Stomach (tissue), 4 donors: ENCODE results near the gene SDCCAG8.

Experiments used
- EP300 ChIP-seq: sonication (generic); formaldehyde crosslinking; IDR thresholded peaks from one replicate; pipeline ENCODE4 v1.6.1; 2017; ENCODE audit warnings: antibody characterized with exemption
- POLR2A ChIP-seq, 4 donors: fragments of 450-650 bp; IDR thresholded peaks; one replicate each; pipeline ENCODE4 v1.6.1; 2016; ENCODE audit warnings: antibody characterized with exemption in 4 of 4, control low read depth in 2 of 4, mild to moderate bottlenecking in 1 of 4, moderate library complexity in 1 of 4
- POLR2AphosphoS5 ChIP-seq, 3 donors: sonication (generic); formaldehyde crosslinking; IDR thresholded peaks; one replicate each; pipeline ENCODE4 v1.6.1; 2016; ENCODE audit warnings: antibody characterized with exemption in 3 of 3
- TF ChIP-seq, protein P1 (sequence below), 7 experiments: fragments of 450-650 bp in 4 of 7; fragments of 200-600 bp in 3 of 7; sonication (generic) in 3 of 7; IDR thresholded peaks; one replicate each; pipeline ENCODE4 v1.5.1; 2016 to 2019; ENCODE audit warnings: antibody characterized with exemption in 7 of 7, control low read depth in 2 of 7, mild to moderate bottlenecking in 1 of 7

DNA sequence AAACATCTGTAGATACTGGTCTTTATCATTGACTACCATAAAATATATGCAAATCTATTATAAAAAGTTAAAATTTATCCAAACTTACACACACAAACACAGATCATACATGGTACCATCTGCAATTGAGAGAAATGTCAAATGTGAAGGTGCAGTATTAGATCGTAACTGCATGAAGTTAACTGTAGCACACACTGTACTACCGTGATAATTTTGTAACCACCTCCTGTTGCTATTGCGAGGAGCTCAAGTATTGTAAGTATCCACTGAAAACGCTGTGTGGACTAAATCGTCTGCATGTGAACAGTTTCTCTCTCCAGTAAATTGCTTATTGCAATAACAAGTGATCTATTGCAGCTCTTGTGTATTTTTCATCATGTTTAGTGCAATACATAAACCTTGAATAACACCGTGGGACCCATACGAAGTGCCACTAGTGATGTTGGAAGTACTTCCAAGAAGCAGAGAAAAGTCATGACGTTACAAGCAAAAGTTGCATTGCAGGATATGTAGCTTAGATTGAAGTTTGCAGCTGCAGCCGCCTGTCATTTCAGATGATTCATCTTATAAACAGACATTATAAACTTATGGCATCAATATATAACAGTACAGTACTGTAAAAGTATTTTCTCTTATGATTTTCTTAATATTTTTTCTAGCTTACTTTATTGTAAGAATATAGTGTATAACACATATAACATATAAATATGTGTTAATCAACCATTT is 172.9 kb downstream of the SDCCAG8 start:
- TF ChIP-seq POLR2A (IDR thresholded peaks at IDR 0.05) (no peak), POLR2AphosphoS5 (IDR thresholded peaks at IDR 0.05) (no peak), EP300 (no peak)
- TF ChIP-seq, protein P1, sequence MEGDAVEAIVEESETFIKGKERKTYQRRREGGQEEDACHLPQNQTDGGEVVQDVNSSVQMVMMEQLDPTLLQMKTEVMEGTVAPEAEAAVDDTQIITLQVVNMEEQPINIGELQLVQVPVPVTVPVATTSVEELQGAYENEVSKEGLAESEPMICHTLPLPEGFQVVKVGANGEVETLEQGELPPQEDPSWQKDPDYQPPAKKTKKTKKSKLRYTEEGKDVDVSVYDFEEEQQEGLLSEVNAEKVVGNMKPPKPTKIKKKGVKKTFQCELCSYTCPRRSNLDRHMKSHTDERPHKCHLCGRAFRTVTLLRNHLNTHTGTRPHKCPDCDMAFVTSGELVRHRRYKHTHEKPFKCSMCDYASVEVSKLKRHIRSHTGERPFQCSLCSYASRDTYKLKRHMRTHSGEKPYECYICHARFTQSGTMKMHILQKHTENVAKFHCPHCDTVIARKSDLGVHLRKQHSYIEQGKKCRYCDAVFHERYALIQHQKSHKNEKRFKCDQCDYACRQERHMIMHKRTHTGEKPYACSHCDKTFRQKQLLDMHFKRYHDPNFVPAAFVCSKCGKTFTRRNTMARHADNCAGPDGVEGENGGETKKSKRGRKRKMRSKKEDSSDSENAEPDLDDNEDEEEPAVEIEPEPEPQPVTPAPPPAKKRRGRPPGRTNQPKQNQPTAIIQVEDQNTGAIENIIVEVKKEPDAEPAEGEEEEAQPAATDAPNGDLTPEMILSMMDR (IDR thresholded peaks at IDR 0.05) = no peak
